Spinal cord (tissue), 10 donors: Measurements from ENCODE around the gene SCN9A. TPM values are rescaled to one million over a fixed set of nuclear protein-coding genes. Genes with fewer than 3 reads are reported as not detected.
"Not testable (repeated sequence)": the region's sequence is repeated elsewhere in the genome, so short reads cannot be mapped to it uniquely, and the experiment has no call there.

Experiments
- DNase-seq, 6 donors: peaks; one replicate each; pipeline versions ENCODE4 v3.0.0 to v3.0.0-alpha.2; 2013 to 2015; ENCODE audit warnings: low spot score in 6 of 6, low read depth in 4 of 6
- H3K27ac ChIP-seq: one replicate; pipeline ENCODE4 v1.5.1; 2013; ENCODE audit warnings: low read depth, low read length, control low read depth
- H3K27me3 ChIP-seq: one replicate; pipeline ENCODE4 v1.6.1; 2013; ENCODE audit warnings: low read length; ENCODE audit not compliant: control insufficient read depth, insufficient read depth
- H3K36me3 ChIP-seq: one replicate; pipeline ENCODE4 v1.6.1; 2013; ENCODE audit warnings: low read length; ENCODE audit not compliant: control insufficient read depth, insufficient read depth
- H3K4me1 ChIP-seq: one replicate; pipeline ENCODE4 v1.6.1; 2013; ENCODE audit warnings: low read length; ENCODE audit not compliant: control insufficient read depth, insufficient read depth
- H3K4me3 ChIP-seq: one replicate; pipeline ENCODE4 v1.5.1; 2013; ENCODE audit warnings: low read depth, low read length, control low read depth
- H3K9me3 ChIP-seq: one replicate; pipeline ENCODE4 v1.6.1; 2013; ENCODE audit warnings: low read length; ENCODE audit not compliant: control insufficient read depth, insufficient read depth
- WGBS: methylation state at CpG from one replicate; pipeline ENCODE4 v1.1.5; 2013; ENCODE audit warnings: missing lambda C conversion rate; ENCODE audit not compliant: insufficient coverage; 5-methylcytosine and 5-hydroxymethylcytosine counted together
- polyA plus RNA-seq, 2 donors: library from polyadenylated mRNA; unstranded; fragments of 120-200 nt; gene quantifications; one replicate each; pipeline ENCODE4 v1.2.1, GENCODE V29; 2013; ENCODE audit not compliant: insufficient read length in 2 of 2
- total RNA-seq, 2 donors: library from RNA; depleted of rRNA in 1 of 2; stranded (reverse); fragments of 120-200 nt in 1 of 2; fragments of >200 nt in 1 of 2; gene quantifications; one replicate each; pipeline versions ENCODE4 v1.2.3 to v1.2.4, GENCODE V29; 2013 to 2014
- donor health status: healthy.

The SCN9A gene
- total and polyA plus RNA-seq, 4 donors, result 17.6 to 94.9 (median 18.2) TPM

DNA sequence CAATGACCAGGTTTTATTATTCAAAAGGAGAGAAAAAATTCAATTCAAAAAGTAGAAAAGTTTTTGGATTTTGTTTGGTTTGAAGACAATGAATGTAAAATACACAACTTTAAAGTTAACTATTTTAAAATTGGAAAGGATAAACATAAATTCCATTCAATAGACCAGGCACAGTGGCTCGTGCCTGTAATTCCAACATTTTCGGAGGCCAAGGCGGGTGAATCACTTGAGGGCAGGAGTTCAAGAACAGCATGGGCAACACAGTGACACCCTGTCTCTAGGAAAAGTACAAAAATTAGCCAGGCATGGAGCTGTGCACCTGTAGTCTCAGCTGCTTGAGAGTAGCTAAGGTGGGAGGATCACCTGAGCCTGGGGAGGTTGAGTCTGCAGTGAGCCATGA is 54.7 kb downstream of the SCN9A start:
- DNase-seq, result no peak
- Histone ChIP-seq H3K9me3 (no peaks in the 10 kb centered on the region), H3K4me3 (no peak overlapping the region), H3K27ac (no peak overlapping the region), H3K36me3 (no peaks in the 10 kb centered on the region), H3K27me3 (no peaks in the 10 kb centered on the region), H3K4me1 (no peaks in the 10 kb centered on the region)
- 100% methylated on average over 2 of the region's 3 CpGs for WGBS

DNA sequence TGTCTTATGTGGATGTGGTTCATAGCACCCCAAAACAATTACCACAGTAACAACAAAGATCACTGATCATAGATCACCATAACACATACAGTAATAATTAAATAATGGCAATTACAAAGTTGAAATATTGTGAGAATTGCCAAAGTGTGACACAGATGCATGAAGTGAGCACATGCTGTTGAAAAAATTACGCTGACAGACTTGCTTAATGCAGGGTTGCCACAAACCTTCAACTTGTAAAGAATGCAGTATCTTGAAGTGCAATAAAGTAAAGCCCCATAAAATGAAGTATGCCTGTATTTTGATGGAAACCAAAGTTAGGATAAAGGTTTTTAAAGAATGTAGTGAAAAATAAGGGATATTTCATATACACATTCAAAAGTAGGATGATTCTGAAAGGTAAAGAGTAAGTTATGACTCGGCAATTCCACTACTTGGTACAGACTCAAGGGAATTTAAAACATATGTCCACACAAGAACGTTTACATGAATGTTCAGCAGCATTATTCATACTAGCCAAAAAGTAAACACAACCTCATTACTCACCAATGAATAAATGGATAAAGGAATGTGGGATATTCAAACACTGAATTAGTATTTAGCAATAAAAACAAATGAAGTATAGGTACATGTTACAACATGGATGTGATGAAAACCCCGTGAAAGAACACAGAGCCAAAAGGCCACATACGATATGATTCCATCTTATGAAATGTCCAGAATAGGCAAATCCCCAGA is 61.6 kb downstream of the SCN9A start:
- no peaks in the 10 kb centered on the region for H3K9me3 ChIP-seq
- WGBS, result 76% methylated on average over 3 of the region's 5 CpGs
- no peak overlapping the region for H3K27ac ChIP-seq
- no peak overlapping the region for H3K4me3 ChIP-seq
- H3K4me1 ChIP-seq, result no peaks in the 10 kb centered on the region
- H3K36me3 ChIP-seq, result no peaks in the 10 kb centered on the region
- DNase-seq, result no peak
- H3K27me3 ChIP-seq, result no peaks in the 10 kb centered on the region

GRCh38 chr2:166312863-166313262 is 62.9 kb downstream of the SCN9A start:
- not testable (repeated sequence) for DNase-seq, H3K27me3 ChIP-seq, H3K27ac ChIP-seq, H3K4me1 ChIP-seq, H3K9me3 ChIP-seq, H3K4me3 ChIP-seq, H3K36me3 ChIP-seq
- WGBS, result no CpG with 5 or more reads among the region's 2 CpGs

- no peaks in the 10 kb centered on the region for H3K9me3 ChIP-seq
- no peak for DNase-seq
- no peaks in the 10 kb centered on the region for H3K27me3 ChIP-seq
- H3K4me1 ChIP-seq, result no peaks in the 10 kb centered on the region
- no peak overlapping the region for H3K27ac ChIP-seq
- no peak overlapping the region for H3K4me3 ChIP-seq
- no peaks in the 10 kb centered on the region for H3K36me3 ChIP-seq
- no CpG with 5 or more reads among the region's 3 CpGs for WGBS
These were observed 68.4 kb downstream of the SCN9A start for GRCh38 chr2:166307326-166307725.

- Histone ChIP-seq H3K27me3 (no peaks in the 10 kb centered on the region), H3K36me3 (no peaks in the 10 kb centered on the region), H3K9me3 (no peaks in the 10 kb centered on the region), H3K4me3 (no peak overlapping the region), H3K4me1 (no peaks in the 10 kb centered on the region), H3K27ac (no peak overlapping the region)
- no peak for DNase-seq
- WGBS, result no CpG with 5 or more reads among the region's 1 CpG
These were observed 71.1 kb downstream of the SCN9A start for GRCh38 chr2:166304656-166305055.

- WGBS, result no CpG with 5 or more reads among the region's 3 CpGs
- no peak overlapping the region for H3K27ac ChIP-seq
- DNase-seq, result no peak
- H3K36me3 ChIP-seq, result no peaks in the 10 kb centered on the region
- no peak overlapping the region for H3K4me3 ChIP-seq
- no peaks in the 10 kb centered on the region for H3K27me3 ChIP-seq
- no peaks in the 10 kb centered on the region for H3K4me1 ChIP-seq
- H3K9me3 ChIP-seq, result no peaks in the 10 kb centered on the region
These were observed 73.7 kb downstream of the SCN9A start for GRCh38 chr2:166302036-166302435.

DNA sequence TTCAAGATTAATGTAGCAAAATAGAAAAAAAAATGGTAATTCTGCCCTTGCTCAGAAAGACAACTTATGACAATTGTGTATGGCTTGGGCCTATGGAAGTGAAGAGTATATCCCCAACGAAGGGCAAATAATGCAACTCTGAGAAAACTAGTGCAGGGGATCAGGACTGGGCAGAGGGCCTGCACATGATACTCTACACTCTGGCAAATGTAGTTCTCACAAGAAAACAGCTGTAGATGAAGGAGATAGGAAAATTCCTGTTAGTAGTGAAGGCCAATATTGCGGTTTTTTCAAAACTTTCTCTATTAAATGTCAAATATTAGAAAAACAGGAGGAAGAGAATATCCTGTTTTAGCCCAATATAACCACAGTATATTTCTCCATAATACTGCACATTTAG is 77.8 kb downstream of the SCN9A start:
- no peaks in the 10 kb centered on the region for H3K27me3 ChIP-seq
- no peak for DNase-seq
- H3K27ac ChIP-seq, result no peak overlapping the region
- WGBS, result no CpG with 5 or more reads among the region's 2 CpGs
- H3K4me1 ChIP-seq, result no peaks in the 10 kb centered on the region
- H3K9me3 ChIP-seq, result no peaks in the 10 kb centered on the region
- H3K4me3 ChIP-seq, result no peak overlapping the region
- H3K36me3 ChIP-seq, result no peaks in the 10 kb centered on the region

GRCh38 chr2:166293984-166294383 is 81.8 kb downstream of the SCN9A start:
- Histone ChIP-seq H3K36me3 (no peaks in the 10 kb centered on the region), H3K27ac (no peak overlapping the region), H3K4me1 (no peaks in the 10 kb centered on the region), H3K4me3 (no peak overlapping the region), H3K27me3 (no peaks in the 10 kb centered on the region), H3K9me3 (no peaks in the 10 kb centered on the region)
- no CpG with 5 or more reads among the region's 1 CpG for WGBS
- DNase-seq, result no peak

DNA sequence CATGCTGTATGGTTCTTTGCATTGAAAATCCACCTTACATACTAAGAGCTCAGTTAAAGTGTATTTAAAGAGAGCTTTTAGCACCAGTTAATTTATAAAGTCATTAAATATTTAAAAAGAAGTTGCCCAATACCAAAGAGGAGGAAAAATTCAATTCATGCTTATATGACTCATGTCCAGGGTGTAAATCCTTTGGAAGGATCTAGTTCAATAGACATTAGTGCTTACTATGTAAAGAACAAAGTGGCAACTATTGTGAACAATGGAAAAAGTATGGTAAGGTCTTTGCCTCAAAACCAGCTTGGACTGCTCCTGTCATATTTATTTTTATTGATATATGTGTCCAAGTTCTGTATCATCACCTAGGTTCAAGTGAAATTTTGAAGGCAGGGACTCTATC is 90.5 kb downstream of the SCN9A start:
- no peak for DNase-seq
- H3K4me3 ChIP-seq, result no peak overlapping the region
- H3K27ac ChIP-seq, result no peak overlapping the region
- no peaks in the 10 kb centered on the region for H3K27me3 ChIP-seq
- no peaks in the 10 kb centered on the region for H3K4me1 ChIP-seq
- no peaks in the 10 kb centered on the region for H3K36me3 ChIP-seq
- no peaks in the 10 kb centered on the region for H3K9me3 ChIP-seq

DNA sequence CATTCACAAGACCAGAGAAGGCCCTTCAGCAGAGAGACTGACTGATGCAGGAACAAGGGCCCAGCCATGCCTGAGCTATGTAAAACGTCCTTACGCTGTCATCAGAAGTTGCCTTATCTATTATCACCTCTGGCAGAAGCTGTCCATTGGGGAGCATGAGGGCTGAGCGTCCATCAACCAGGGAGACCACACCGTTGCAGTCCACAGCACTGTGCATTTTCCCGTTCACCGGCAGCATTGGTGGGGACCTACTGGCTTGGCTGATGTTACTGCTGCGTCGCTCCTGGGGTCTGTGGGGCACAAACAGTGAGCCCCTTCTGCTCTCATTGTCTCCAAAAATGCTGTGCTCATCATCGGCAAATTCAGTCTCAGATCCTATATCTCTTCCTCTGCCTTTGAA is 91.4 kb downstream of the SCN9A start:
- no peak overlapping the region for H3K4me3 ChIP-seq
- no peaks in the 10 kb centered on the region for H3K27me3 ChIP-seq
- 86% methylated on average over 9 of the region's 9 CpGs for WGBS
- H3K9me3 ChIP-seq, result no peaks in the 10 kb centered on the region
- H3K36me3 ChIP-seq, result no peaks in the 10 kb centered on the region
- no peak overlapping the region for H3K27ac ChIP-seq
- no peak for DNase-seq
- no peaks in the 10 kb centered on the region for H3K4me1 ChIP-seq
